HG02885 (cell line): ENCODE measurements around the gene CAMK1G.

Experiments used
- ATAC-seq: cut with Tn5 transposase; IDR thresholded peaks from one replicate; pipeline ENCODE4 v1.9.1; 2021; ENCODE audit warnings: mild to moderate bottlenecking; ENCODE audit not compliant: unreplicated experiment, poor library complexity

Gene CAMK1G

GRCh38 chr1:209564849-209565248, 18.7 kb upstream of the CAMK1G start:
- ATAC-seq = no peak

GRCh38 chr1:209565759-209566678, 17.5 kb upstream of the CAMK1G start:
- peak; percentile 93 for ATAC-seq

GRCh38 chr1:209567698-209568175, 15.8 kb upstream of the CAMK1G start:
- no peak for ATAC-seq

- ATAC-seq = peak; percentile 54
Measured at GRCh38 chr1:209569455-209570207, 13.9 kb upstream of the CAMK1G start.

- no peak for ATAC-seq
Measured at GRCh38 chr1:209570743-209571142, 12.8 kb upstream of the CAMK1G start.

GRCh38 chr1:209576392-209577197, 6.9 kb upstream of the CAMK1G start:
- ATAC-seq = peak; percentile 86

GRCh38 chr1:209577346-209577745, 6.2 kb upstream of the CAMK1G start:
- no peak for ATAC-seq

- no peak for ATAC-seq
Measured at GRCh38 chr1:209580577-209580976, 2.9 kb upstream of the CAMK1G start.

GRCh38 chr1:209584231-209584672, 738 bp downstream of the CAMK1G start:
- no peak for ATAC-seq

- no peak for ATAC-seq
Measured at GRCh38 chr1:209585197-209585596, 1.7 kb downstream of the CAMK1G start.

- no peak for ATAC-seq
Measured at GRCh38 chr1:209585672-209586071, 2.2 kb downstream of the CAMK1G start.

- no peak for ATAC-seq
Measured at GRCh38 chr1:209586221-209586740, 2.8 kb downstream of the CAMK1G start.

- ATAC-seq = no peak
Measured at GRCh38 chr1:209587789-209588188, 4.3 kb downstream of the CAMK1G start.

- no peak for ATAC-seq
Measured at GRCh38 chr1:209589440-209589839, 5.9 kb downstream of the CAMK1G start.

- ATAC-seq = no peak
Measured at GRCh38 chr1:209589863-209590262, 6.3 kb downstream of the CAMK1G start.

- ATAC-seq = no peak
Measured at GRCh38 chr1:209590405-209590804, 6.9 kb downstream of the CAMK1G start.

- ATAC-seq = no peak
Measured at GRCh38 chr1:209593747-209594146, 10.2 kb downstream of the CAMK1G start.

GRCh38 chr1:209594440-209594839, 10.9 kb downstream of the CAMK1G start:
- no peak for ATAC-seq

- no peak for ATAC-seq
Measured at GRCh38 chr1:209595028-209595427, 11.5 kb downstream of the CAMK1G start.
